GM19043 (cell line): Measurements from ENCODE around the gene SHISA5.
"Not testable (repeated sequence)": the region's sequence is repeated elsewhere in the genome, so short reads cannot be mapped to it uniquely, and the experiment has no call there.

Source experiments
- ATAC-seq: cut with Tn5 transposase; IDR thresholded peaks from one replicate; pipeline ENCODE4 v1.9.1; 2021; ENCODE audit warnings: low read depth; ENCODE audit not compliant: unreplicated experiment

The SHISA5 gene

GRCh38 chr3:48521635-48522034 lies 17.7 kb upstream of the SHISA5 start:
- no peak for ATAC-seq

- no peak for ATAC-seq
These were observed 15.3 kb upstream of the SHISA5 start for GRCh38 chr3:48519277-48519643.

- ATAC-seq: no peak
These were observed 14.8 kb upstream of the SHISA5 start for GRCh38 chr3:48518638-48519276.

- ATAC-seq: no peak
These were observed 14.1 kb upstream of the SHISA5 start for GRCh38 chr3:48518069-48518468.

GRCh38 chr3:48516571-48516970 lies 12.6 kb upstream of the SHISA5 start:
- ATAC-seq: no peak

- ATAC-seq: no peak
These were observed 10.7 kb upstream of the SHISA5 start for GRCh38 chr3:48514431-48515227.

GRCh38 chr3:48511551-48511950 lies 7.6 kb upstream of the SHISA5 start:
- ATAC-seq: no peak

- peak; percentile 60 for ATAC-seq
These were observed 3.5 kb upstream of the SHISA5 start for GRCh38 chr3:48507256-48508061.

GRCh38 chr3:48505968-48506504 lies 2.1 kb upstream of the SHISA5 start:
- no peak for ATAC-seq

- ATAC-seq: no peak
These were observed 1.2 kb upstream of the SHISA5 start for GRCh38 chr3:48505146-48505545.

- ATAC-seq: no peak
These were observed 448 bp downstream of the SHISA5 start for GRCh38 chr3:48503401-48504050.

GRCh38 chr3:48502728-48503168 lies 1.2 kb downstream of the SHISA5 start:
- no peak for ATAC-seq

GRCh38 chr3:48502121-48502520 lies 1.9 kb downstream of the SHISA5 start:
- no peak for ATAC-seq

- no peak for ATAC-seq
These were observed 2.8 kb downstream of the SHISA5 start for GRCh38 chr3:48501196-48501595.

GRCh38 chr3:48500656-48501055 lies 3.3 kb downstream of the SHISA5 start:
- no peak for ATAC-seq

GRCh38 chr3:48493203-48493501 lies 10.8 kb downstream of the SHISA5 start:
- ATAC-seq: no peak

GRCh38 chr3:48492461-48493202 lies 11.3 kb downstream of the SHISA5 start:
- ATAC-seq: no peak

- ATAC-seq: no peak
These were observed 17.0 kb downstream of the SHISA5 start for GRCh38 chr3:48486952-48487351.

GRCh38 chr3:48482822-48483221 lies 21.2 kb downstream of the SHISA5 start:
- ATAC-seq: not testable (repeated sequence)

- ATAC-seq: not testable (repeated sequence)
These were observed 23.1 kb downstream of the SHISA5 start for GRCh38 chr3:48480891-48481290.
